Retinal pigment epithelial cell (primary cell): ENCODE measurements around the gene PSMA8.
"Not testable (repeated sequence)": the region's sequence is repeated elsewhere in the genome, so short reads cannot be mapped to it uniquely, and the experiment has no call there.

Experiments
- DNase-seq: peaks from one replicate; pipeline ENCODE4 v3.0.0-alpha.2; 2010; ENCODE audit warnings: low read depth
- H3K4me3 ChIP-seq: 2 replicates; pipeline ENCODE4 v1.5.1; 2011; ENCODE audit warnings: mild to moderate bottlenecking, low read length, control low read depth, moderate library complexity
- CTCF ChIP-seq: conservative IDR thresholded peaks from 2 replicates; pipeline ENCODE4 v1.5.1; 2011; ENCODE audit warnings: low read depth, low read length, control low read depth, inconsistent platforms

PSMA8 gene

GRCh38 chr18:26196605-26197004 is 62.9 kb downstream of the PSMA8 start:
- DNase-seq, result no peak
- H3K4me3 ChIP-seq, result no peak overlapping the region
- TF ChIP-seq CTCF, result no peak

- H3K4me3 ChIP-seq, DNase-seq: not testable (repeated sequence)
Observed at GRCh38 chr18:26202001-26202400, 68.3 kb downstream of the PSMA8 start.

GRCh38 chr18:26205318-26205717 is 71.6 kb downstream of the PSMA8 start:
- no peak for TF ChIP-seq CTCF
- no peak for DNase-seq
- no peak overlapping the region for H3K4me3 ChIP-seq

GRCh38 chr18:26206488-26206887 is 72.8 kb downstream of the PSMA8 start:
- DNase-seq, result no peak
- TF ChIP-seq CTCF, result no peak
- H3K4me3 ChIP-seq, result no peak overlapping the region

GRCh38 chr18:26207937-26208336 is 74.3 kb downstream of the PSMA8 start:
- no peak overlapping the region for H3K4me3 ChIP-seq
- TF ChIP-seq CTCF, result no peak
- no peak for DNase-seq

GRCh38 chr18:26208977-26209376 is 75.3 kb downstream of the PSMA8 start:
- no peak for DNase-seq
- no peak overlapping the region for H3K4me3 ChIP-seq
- TF ChIP-seq CTCF, result no peak

GRCh38 chr18:26210147-26210546 is 76.5 kb downstream of the PSMA8 start:
- H3K4me3 ChIP-seq, result no peak overlapping the region
- TF ChIP-seq CTCF, result no peak
- no peak for DNase-seq
